ENCODE data around the gene ZFP36L1.

The ZFP36L1 gene

DNA sequence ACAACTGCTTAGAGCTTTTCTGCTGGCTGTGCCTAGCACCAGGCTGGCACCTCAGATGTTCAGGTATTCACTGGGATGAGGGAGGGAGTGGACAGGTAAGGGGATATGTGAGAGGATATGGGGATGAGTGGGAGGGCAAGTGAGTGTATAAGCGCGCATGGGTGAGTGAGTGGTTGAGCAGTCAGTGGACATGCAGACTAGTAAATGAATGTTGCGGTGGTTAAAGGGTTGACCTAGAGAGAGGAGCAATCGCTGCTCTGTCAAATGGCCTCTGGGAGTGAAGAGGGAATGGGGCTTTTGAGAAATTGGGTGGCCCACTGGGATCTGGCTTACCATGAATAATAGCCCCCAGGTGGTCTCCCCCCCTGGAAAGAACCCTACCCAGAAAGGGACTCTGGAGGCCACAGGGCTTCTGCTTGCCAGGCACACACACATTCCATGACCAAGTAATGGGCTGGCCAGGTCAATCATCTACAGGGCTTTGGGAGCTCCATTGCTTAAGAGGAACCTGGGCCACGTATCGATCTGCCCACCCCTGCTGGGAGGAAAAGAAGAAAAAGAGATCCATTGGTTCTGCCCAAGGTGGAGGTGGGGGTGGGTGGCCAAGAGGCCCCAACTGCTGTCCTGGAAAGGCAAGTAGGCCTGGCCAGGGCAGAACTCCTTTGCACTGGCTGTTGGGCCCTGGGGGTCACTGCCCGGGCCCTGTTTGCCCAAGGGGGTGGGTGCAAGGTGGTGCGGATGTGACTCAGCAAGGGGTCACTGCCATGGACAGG, 30.8 kb upstream of the ZFP36L1 start:
- no peak overlapping the region for H3K4me3 ChIP-seq (ENCODE audit: low read depth, low read length)
- no peak overlapping the region for H3K27ac ChIP-seq
- H3K9me3 ChIP-seq (ENCODE audit: severe bottlenecking): no peaks in the 10 kb centered on the region
- no peaks in the 10 kb centered on the region for H3K27me3 ChIP-seq (ENCODE audit: insufficient read depth, low read depth, severe bottlenecking)
- no peaks in the 10 kb centered on the region for H3K36me3 ChIP-seq
- DNase-seq: no peak
- TF ChIP-seq, protein P1, sequence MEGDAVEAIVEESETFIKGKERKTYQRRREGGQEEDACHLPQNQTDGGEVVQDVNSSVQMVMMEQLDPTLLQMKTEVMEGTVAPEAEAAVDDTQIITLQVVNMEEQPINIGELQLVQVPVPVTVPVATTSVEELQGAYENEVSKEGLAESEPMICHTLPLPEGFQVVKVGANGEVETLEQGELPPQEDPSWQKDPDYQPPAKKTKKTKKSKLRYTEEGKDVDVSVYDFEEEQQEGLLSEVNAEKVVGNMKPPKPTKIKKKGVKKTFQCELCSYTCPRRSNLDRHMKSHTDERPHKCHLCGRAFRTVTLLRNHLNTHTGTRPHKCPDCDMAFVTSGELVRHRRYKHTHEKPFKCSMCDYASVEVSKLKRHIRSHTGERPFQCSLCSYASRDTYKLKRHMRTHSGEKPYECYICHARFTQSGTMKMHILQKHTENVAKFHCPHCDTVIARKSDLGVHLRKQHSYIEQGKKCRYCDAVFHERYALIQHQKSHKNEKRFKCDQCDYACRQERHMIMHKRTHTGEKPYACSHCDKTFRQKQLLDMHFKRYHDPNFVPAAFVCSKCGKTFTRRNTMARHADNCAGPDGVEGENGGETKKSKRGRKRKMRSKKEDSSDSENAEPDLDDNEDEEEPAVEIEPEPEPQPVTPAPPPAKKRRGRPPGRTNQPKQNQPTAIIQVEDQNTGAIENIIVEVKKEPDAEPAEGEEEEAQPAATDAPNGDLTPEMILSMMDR (IDR thresholded peaks at IDR 0.05; ENCODE audit: low read depth, low read length): no peak

GRCh38 chr14:68822926-68823325, 30.1 kb upstream of the ZFP36L1 start:
- Histone ChIP-seq H3K4me3 (ENCODE audit: low read depth, low read length) (no peak overlapping the region), H3K36me3 (no peaks in the 10 kb centered on the region), H3K27me3 (ENCODE audit: insufficient read depth, low read depth, severe bottlenecking) (no peaks in the 10 kb centered on the region), H3K9me3 (ENCODE audit: severe bottlenecking) (no peaks in the 10 kb centered on the region), H3K27ac (no peak overlapping the region)
- TF ChIP-seq, protein P1 (IDR thresholded peaks at IDR 0.05; ENCODE audit: low read depth, low read length): no peak
- peak; percentile 32 for DNase-seq

- Histone ChIP-seq H3K27ac (no peak overlapping the region), H3K4me3 (ENCODE audit: low read depth, low read length) (no peak overlapping the region), H3K36me3 (no peaks in the 10 kb centered on the region), H3K9me3 (ENCODE audit: severe bottlenecking) (no peaks in the 10 kb centered on the region), H3K27me3 (ENCODE audit: insufficient read depth, low read depth, severe bottlenecking) (no peaks in the 10 kb centered on the region)
- no peak for DNase-seq
- TF ChIP-seq, protein P1 (IDR thresholded peaks at IDR 0.05; ENCODE audit: low read depth, low read length): no peak
Measured at GRCh38 chr14:68822132-68822651, 29.3 kb upstream of the ZFP36L1 start.

GRCh38 chr14:68820999-68821683, 28.3 kb upstream of the ZFP36L1 start:
- no peaks in the 10 kb centered on the region for H3K36me3 ChIP-seq
- TF ChIP-seq, protein P1 (IDR thresholded peaks at IDR 0.05; ENCODE audit: low read depth, low read length): no peak
- no peaks in the 10 kb centered on the region for H3K9me3 ChIP-seq (ENCODE audit: severe bottlenecking)
- H3K27ac ChIP-seq: no peak overlapping the region
- H3K4me3 ChIP-seq (ENCODE audit: low read depth, low read length): no peak overlapping the region
- no peaks in the 10 kb centered on the region for H3K27me3 ChIP-seq (ENCODE audit: insufficient read depth, low read depth, severe bottlenecking)
- no peak for DNase-seq

DNA sequence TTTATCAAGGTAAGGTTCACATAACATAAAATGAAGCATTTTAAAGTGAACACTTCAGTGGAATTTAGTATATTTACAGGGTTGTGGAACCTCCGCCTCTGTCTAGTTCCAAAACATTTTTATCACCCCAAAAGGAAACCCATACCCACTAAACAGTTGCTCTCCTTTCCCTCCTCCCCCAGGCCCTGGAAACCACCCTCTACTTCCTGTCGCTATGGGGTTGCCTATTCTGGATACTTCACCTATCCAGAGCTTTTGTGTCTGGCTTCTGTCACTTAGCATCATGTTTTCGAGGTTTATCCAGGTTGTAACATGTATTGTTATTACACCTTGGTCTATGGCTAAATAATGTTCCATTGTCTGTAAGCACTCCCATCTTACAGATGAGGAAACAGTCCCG, 27.7 kb upstream of the ZFP36L1 start:
- no peak for DNase-seq
- TF ChIP-seq, protein P1 (IDR thresholded peaks at IDR 0.05; ENCODE audit: low read depth, low read length): no peak
- H3K9me3 ChIP-seq (ENCODE audit: severe bottlenecking): no peaks in the 10 kb centered on the region
- H3K36me3 ChIP-seq: no peaks in the 10 kb centered on the region
- no peak overlapping the region for H3K4me3 ChIP-seq (ENCODE audit: low read depth, low read length)
- H3K27me3 ChIP-seq (ENCODE audit: insufficient read depth, low read depth, severe bottlenecking): no peaks in the 10 kb centered on the region
- no peak overlapping the region for H3K27ac ChIP-seq

All from WERI-Rb-1 (cell line).